Thoracic aorta (tissue), 2 donors: ENCODE results near the gene EPHA8. TPM values are rescaled to one million over a fixed set of nuclear protein-coding genes. Genes with fewer than 3 reads are reported as not detected.

ENCODE experiments used
- ATAC-seq: fragments of 150-250 bp; one replicate; pipeline ENCODE4 v1.8.0; 2017; ENCODE audit warnings: low read depth; ENCODE audit not compliant: insufficient number of reproducible peaks, low FRiP score
- DNase-seq: peaks from one replicate; pipeline ENCODE4 v3.0.0-alpha.2; 2020; ENCODE audit warnings: low spot score
- H3K27ac ChIP-seq, 2 donors: fragments of 200-600 bp; sonication (generic); 1 replicate in 1 of 2; 2 replicates in 1 of 2; pipeline ENCODE4 v1.5.1; 2016; ENCODE audit warnings: mild to moderate bottlenecking in 2 of 2, moderate library complexity in 2 of 2
- H3K27me3 ChIP-seq: fragments of 200-600 bp; sonication (generic); replicated peaks from 2 replicates; pipeline ENCODE4 v1.6.0; 2016; ENCODE audit warnings: mild to moderate bottlenecking; ENCODE audit not compliant: insufficient read depth
- H3K36me3 ChIP-seq: fragments of 200-600 bp; sonication (generic); one replicate; pipeline ENCODE4 v1.5.1; 2016
- H3K4me1 ChIP-seq, 2 donors: fragments of 200-600 bp; sonication (generic); 1 replicate in 1 of 2; 2 replicates in 1 of 2; pipeline versions ENCODE4 v1.5.1 to v1.6.0; 2016; ENCODE audit warnings: low read depth in 2 of 2, mild to moderate bottlenecking in 1 of 2; ENCODE audit not compliant: control insufficient read depth in 1 of 2
- H3K4me3 ChIP-seq: fragments of 200-600 bp; sonication (generic); 2 replicates; pipeline ENCODE4 v1.5.1; 2016; ENCODE audit warnings: mild to moderate bottlenecking
- H3K9me3 ChIP-seq: fragments of 200-600 bp; sonication (generic); 2 replicates; pipeline ENCODE4 v1.5.1; 2016
- total RNA-seq, 2 donors: library from RNA; depleted of rRNA; stranded (reverse); fragments of >200 nt; gene quantifications; one replicate each; pipeline versions ENCODE4 v1.1.0 to v1.2.3, GENCODE V29; 2016
- TF ChIP-seq, protein P1 (sequence below): fragments of 200-600 bp; sonication (generic); IDR thresholded peaks from one replicate; pipeline ENCODE4 v1.5.1; 2019; ENCODE audit warnings: antibody characterized with exemption

The EPHA8 gene
- total RNA-seq, 2 donors from 2014 or later: not detected

DNA sequence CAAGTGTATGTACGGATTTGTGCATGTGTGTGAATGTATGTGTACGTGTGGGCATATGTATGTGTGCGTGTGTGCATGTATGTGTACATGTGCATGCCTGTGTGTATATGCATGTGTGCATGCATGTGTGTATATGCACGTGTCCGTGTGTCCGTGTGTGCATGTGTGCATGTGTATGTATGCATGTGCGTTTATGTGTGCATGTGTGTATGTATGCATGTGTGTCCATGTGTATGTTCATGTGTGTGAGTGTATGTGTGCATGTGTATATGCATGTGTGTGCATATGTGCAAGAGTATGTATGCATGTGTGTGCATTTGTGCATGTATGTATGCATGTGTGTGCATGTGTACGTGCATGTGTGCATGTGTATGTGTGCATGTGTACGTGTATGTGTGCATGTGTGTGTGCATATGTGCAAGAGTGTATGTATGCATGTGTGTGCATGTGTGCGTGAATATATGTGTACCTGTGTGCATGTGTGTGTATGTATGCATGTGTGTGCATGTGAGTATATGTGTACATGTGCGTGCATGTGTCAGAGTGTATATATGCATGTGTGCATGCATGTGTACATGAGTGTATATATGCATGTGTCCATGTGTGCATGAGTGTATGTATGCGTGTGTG is 15.6 kb downstream of the EPHA8 start:
- TF ChIP-seq, protein P1, sequence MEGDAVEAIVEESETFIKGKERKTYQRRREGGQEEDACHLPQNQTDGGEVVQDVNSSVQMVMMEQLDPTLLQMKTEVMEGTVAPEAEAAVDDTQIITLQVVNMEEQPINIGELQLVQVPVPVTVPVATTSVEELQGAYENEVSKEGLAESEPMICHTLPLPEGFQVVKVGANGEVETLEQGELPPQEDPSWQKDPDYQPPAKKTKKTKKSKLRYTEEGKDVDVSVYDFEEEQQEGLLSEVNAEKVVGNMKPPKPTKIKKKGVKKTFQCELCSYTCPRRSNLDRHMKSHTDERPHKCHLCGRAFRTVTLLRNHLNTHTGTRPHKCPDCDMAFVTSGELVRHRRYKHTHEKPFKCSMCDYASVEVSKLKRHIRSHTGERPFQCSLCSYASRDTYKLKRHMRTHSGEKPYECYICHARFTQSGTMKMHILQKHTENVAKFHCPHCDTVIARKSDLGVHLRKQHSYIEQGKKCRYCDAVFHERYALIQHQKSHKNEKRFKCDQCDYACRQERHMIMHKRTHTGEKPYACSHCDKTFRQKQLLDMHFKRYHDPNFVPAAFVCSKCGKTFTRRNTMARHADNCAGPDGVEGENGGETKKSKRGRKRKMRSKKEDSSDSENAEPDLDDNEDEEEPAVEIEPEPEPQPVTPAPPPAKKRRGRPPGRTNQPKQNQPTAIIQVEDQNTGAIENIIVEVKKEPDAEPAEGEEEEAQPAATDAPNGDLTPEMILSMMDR: no peak
- Histone ChIP-seq H3K36me3 (no peaks in the 10 kb centered on the region), H3K4me1 (no peaks in the 10 kb centered on the region), H3K9me3 (no peaks in the 10 kb centered on the region), H3K27me3 (no peaks in the 10 kb centered on the region), H3K4me3 (no peak overlapping the region), H3K27ac (no peak overlapping the region)
- no peak for ATAC-seq
- no peak for DNase-seq

DNA sequence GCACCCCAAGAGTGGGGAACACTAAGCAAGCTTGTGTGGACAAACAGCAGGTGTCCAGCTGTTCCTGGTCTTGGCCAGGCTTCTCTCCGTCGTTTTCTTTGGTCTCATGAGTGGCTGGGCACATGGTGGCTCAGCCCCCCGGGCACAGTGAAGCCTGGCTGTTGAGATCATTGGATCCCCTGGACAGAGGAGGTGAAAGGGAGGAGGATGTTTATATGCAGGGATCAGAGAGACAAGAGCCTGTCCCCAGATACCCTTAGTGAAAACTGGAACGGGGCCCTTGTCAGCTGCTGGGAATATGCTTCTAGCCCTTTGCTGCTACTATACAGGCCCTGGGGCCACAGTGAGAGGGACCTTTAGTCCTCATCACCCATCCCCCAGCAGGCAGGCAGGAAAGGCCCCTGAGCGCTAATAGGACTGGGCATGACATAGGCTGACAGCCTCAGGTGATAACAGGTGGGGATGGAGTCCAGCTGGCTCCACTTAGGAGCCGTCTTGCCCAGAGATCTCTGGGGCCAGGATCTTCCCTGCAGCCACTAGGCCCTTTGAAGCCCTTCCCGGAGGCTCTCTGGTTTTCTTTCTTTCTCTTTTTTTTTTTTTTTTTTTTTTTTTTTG is 16.4 kb downstream of the EPHA8 start:
- no peak overlapping the region for H3K27ac ChIP-seq
- no peaks in the 10 kb centered on the region for H3K27me3 ChIP-seq
- H3K4me1 ChIP-seq: no peaks in the 10 kb centered on the region
- DNase-seq (no peak), ATAC-seq (no peak)
- no peaks in the 10 kb centered on the region for H3K9me3 ChIP-seq
- H3K4me3 ChIP-seq: no peak overlapping the region
- no peaks in the 10 kb centered on the region for H3K36me3 ChIP-seq
- TF ChIP-seq, protein P1: no peak

DNA sequence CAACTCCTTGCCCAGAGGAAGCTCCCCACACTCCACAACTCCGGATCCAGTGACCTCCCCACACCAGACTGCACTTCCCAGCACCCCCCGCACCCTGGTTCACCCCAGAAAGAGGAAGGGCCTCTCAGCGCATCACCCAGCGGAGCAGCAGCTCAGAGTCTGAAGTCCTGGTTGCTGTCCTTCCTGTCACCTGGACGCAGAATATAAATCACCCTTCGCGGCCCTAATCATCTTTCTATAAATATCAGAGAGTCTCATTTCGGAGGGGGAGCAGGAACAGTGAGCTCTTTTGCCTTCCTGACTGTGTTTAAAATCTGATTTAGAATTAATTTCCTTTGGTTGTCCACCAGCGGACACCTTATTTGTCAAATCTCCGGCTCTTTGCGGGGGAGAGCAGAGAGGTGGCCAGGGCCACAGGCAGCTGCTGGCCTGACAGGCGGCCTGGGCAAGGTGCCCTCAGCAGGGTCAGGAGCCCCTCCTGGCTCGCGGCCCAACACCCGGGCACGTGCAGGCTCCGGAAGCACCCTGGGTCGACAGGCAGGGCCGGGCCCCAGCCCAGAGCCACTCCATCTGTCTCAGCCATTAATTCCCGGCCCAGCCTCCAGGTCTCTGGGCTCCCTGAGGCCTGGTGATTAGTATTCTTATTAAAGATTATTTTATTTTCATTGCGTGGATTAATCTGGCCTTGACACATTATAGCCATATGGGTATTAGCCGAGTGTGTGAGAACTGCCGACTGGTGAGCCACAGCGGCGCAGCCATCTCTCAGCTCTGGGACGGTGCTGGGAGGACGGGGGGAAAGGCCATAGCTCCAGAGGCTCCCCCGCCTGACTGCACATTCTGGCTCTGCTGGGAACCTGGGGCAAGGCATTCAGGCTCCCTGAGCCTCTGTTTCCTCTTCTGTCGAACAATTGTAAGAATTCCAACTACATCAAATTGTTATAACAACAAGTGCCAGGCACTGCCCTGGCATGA is 19.7 kb downstream of the EPHA8 start:
- TF ChIP-seq, protein P1: no peak
- DNase-seq (no peak), ATAC-seq (no peak)
- H3K4me1 ChIP-seq: no peaks in the 10 kb centered on the region
- no peak overlapping the region for H3K27ac ChIP-seq
- H3K27me3 ChIP-seq: no peaks in the 10 kb centered on the region
- H3K4me3 ChIP-seq: no peak overlapping the region
- H3K9me3 ChIP-seq: no peaks in the 10 kb centered on the region
- no peaks in the 10 kb centered on the region for H3K36me3 ChIP-seq

DNA sequence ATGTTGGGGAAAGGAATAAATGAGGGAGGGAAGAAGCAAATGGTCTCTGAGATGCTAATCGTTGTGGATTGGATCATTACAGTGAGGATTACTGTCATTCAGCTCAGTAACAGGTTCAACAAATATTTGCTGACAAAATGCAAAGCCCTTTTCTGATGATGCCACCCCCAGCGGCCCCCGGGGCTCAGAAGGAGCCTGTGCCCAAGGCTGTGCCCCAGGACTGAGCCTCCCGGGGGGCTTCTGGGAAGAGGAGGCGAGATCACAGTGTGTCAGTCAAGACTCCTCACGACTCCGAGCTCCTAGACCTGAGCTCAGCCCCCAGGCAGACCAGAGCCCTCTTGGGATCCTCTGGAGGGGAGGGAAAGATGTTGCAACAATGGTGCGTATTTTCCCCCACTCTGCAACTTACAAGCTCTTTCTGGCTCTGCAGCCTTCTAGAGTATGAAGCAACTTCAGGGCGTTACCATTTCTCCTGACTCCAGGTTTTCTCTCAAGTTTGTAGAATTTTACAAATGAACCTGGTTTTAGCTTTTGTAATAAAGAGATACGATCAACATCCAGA is 20.8 kb downstream of the EPHA8 start:
- TF ChIP-seq, protein P1: no peak
- no peaks in the 10 kb centered on the region for H3K4me1 ChIP-seq
- H3K27me3 ChIP-seq: no peaks in the 10 kb centered on the region
- H3K9me3 ChIP-seq: no peaks in the 10 kb centered on the region
- no peak for ATAC-seq
- no peak overlapping the region for H3K4me3 ChIP-seq
- H3K36me3 ChIP-seq: no peaks in the 10 kb centered on the region
- no peak for DNase-seq
- H3K27ac ChIP-seq: no peak overlapping the region

DNA sequence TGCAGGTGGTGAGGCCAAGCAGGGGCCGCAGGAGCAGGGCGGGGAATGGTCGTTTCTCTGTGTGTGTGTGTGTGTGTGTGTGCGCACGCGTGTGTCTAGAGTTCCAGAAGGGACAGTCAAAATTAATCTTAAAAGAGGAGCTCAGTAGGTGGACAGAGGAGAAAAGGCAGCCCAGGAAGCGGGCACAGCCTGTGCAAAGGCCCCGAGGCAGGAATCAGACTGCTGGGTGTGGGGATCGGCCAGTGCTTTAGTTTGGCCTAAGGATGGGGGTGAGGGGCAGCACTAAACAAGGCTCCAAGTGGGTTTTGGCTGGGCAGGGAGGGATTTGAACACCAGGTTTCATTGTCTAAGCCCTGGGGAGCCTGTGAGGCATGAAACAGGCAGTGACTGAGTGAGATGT is 21.7 kb downstream of the EPHA8 start:
- H3K9me3 ChIP-seq: no peaks in the 10 kb centered on the region
- no peak for ATAC-seq

More for the DNA sequence above, 21.7 kb downstream of the EPHA8 start:
- Histone ChIP-seq H3K27ac (no peak overlapping the region), H3K36me3 (no peaks in the 10 kb centered on the region), H3K4me1 (no peaks in the 10 kb centered on the region), H3K4me3 (no peak overlapping the region), H3K27me3 (no peaks in the 10 kb centered on the region)
- DNase-seq: no peak
- TF ChIP-seq, protein P1: no peak
